Measurements from ENCODE around the gene RASAL2.

GRCh38 chr1:178512566-178513277 lies 418.8 kb downstream of the RASAL2 start, which contains the start of gene TEX35:
- TF ChIP-seq CTCF (IDR thresholded peaks at IDR 0.05) = no peak
- TF ChIP-seq POLR2A (IDR thresholded peaks at IDR 0.05) = no peak
